NT2/D1 (cell line): ENCODE results near the gene BANP.
A peak's percentile ranks its signal among the peaks of the same experiment; 100 is the strongest.
"Not testable (repeated sequence)": the region's sequence is repeated elsewhere in the genome, so short reads cannot be mapped to it uniquely, and the experiment has no call there.

Experiments
- DNase-seq: peaks from one replicate; pipeline ENCODE4 v3.0.0-alpha.2; 2011; ENCODE audit warnings: low read depth, low spot score
- H3K27me3 ChIP-seq: 2 replicates; pipeline ENCODE4 v1.6.0; 2011; ENCODE audit warnings: mild to moderate bottlenecking; ENCODE audit not compliant: insufficient read length, insufficient read depth
- H3K36me3 ChIP-seq: 2 replicates; pipeline ENCODE4 v1.6.1; 2011; ENCODE audit warnings: mild to moderate bottlenecking, low read length, mixed read lengths; ENCODE audit not compliant: insufficient read depth, insufficient read length
- H3K4me1 ChIP-seq: 2 replicates; pipeline ENCODE4 v1.5.1; 2011; ENCODE audit not compliant: insufficient read depth, insufficient read length
- H3K4me3 ChIP-seq: 2 replicates; pipeline ENCODE4 v1.5.1; 2011; ENCODE audit warnings: low read depth; ENCODE audit not compliant: insufficient read length
- H3K9ac ChIP-seq: 2 replicates; pipeline ENCODE4 v1.6.0; 2011; ENCODE audit warnings: low read depth; ENCODE audit not compliant: insufficient read length
- H3K9me3 ChIP-seq: 2 replicates; pipeline ENCODE4 v1.5.1; 2011; ENCODE audit warnings: mild to moderate bottlenecking, low read length; ENCODE audit not compliant: insufficient read depth
- SUZ12 ChIP-seq: IDR thresholded peaks from 2 replicates; pipeline ENCODE4 v1.6.1; 2011; ENCODE audit not compliant: insufficient read length, insufficient read depth; ENCODE audit errors: extremely low read depth
- YY1 ChIP-seq: IDR thresholded peaks from 2 replicates; pipeline ENCODE4 v1.6.1; 2011; ENCODE audit not compliant: insufficient read length, insufficient read depth
- ZNF274 ChIP-seq: IDR thresholded peaks from 2 replicates; pipeline ENCODE4 v1.6.1; 2011; ENCODE audit warnings: mild to moderate bottlenecking, low read depth, low read length

BANP gene

DNA sequence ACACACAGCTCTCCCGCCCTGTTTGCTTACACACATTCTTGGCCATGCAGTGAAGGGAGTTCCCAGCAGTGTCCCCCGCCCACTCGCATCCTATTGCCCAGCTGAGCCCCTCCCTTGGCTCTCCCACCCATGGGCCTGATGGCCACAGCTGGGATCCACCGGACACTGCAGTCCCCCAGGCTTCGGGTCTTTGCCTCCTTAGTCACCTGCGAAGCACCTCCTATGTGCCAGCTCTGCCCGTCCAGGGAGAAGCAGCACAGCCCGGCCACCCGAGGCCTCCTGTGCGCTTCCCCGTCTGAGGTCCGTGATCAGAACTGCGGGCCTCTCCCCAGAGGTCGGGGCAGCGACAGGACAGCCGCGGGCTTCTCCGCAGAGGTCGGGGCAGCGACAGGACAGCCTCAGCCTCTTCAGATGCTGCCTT lies 136.9 kb downstream of the BANP start:
- no peak for DNase-seq
- no peaks in the 10 kb centered on the region for H3K9me3 ChIP-seq
- no peaks in the 10 kb centered on the region for H3K27me3 ChIP-seq
- H3K9ac ChIP-seq = no peak overlapping the region
- H3K4me1 ChIP-seq = peaks cover 20% of the 10 kb centered on the region
- no peak for TF ChIP-seq SUZ12
- TF ChIP-seq ZNF274 = no peak
- TF ChIP-seq YY1 = no peak
- no peaks in the 10 kb centered on the region for H3K36me3 ChIP-seq
- H3K4me3 ChIP-seq = no peak overlapping the region

- not testable (repeated sequence) for H3K9me3 ChIP-seq, DNase-seq, H3K27me3 ChIP-seq, H3K36me3 ChIP-seq, H3K4me3 ChIP-seq, H3K9ac ChIP-seq
- peaks cover 20% of the 10 kb centered on the region for H3K4me1 ChIP-seq
These were observed 137.4 kb downstream of the BANP start for GRCh38 chr16:88088611-88089010.

DNA sequence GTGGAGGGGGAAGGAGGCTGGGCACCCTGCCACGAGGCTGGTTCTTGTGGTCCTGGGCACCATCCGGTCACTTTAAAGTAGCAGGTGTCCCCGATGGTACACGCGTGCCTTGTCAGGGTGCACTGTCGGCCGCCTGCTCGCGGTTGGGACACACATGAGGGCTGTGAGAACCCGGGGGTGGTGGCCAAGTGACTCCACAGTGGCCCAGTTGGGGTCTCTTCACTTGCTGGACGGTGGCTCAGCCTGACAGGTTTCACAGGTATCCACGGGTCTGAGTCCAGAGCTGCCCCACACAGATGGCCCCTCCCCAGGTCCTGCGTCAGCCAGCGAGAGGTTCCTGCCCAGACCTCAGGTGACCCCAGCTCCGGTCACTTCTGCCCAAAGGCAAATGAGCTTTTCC lies 137.8 kb downstream of the BANP start:
- H3K27me3 ChIP-seq, H3K36me3 ChIP-seq, DNase-seq, H3K9me3 ChIP-seq, H3K4me3 ChIP-seq: not testable (repeated sequence)
- peak overlapping the region; percentile 32 for H3K9ac ChIP-seq
- H3K4me1 ChIP-seq = peaks cover 20% of the 10 kb centered on the region

- not testable (repeated sequence) for H3K27me3 ChIP-seq, H3K36me3 ChIP-seq, DNase-seq, H3K9me3 ChIP-seq, H3K4me3 ChIP-seq
- Histone ChIP-seq H3K4me1 (peaks cover 20% of the 10 kb centered on the region), H3K9ac (peak overlapping the region; percentile 56)
These were observed 138.6 kb downstream of the BANP start for GRCh38 chr16:88089632-88090376.

- not testable (repeated sequence) for H3K27me3 ChIP-seq, DNase-seq, H3K36me3 ChIP-seq, H3K4me3 ChIP-seq, H3K9me3 ChIP-seq
- Histone ChIP-seq H3K9ac (peak overlapping the region; percentile 56), H3K4me1 (peaks cover 20% of the 10 kb centered on the region)
These were observed 139.3 kb downstream of the BANP start for GRCh38 chr16:88090377-88091175.

DNA sequence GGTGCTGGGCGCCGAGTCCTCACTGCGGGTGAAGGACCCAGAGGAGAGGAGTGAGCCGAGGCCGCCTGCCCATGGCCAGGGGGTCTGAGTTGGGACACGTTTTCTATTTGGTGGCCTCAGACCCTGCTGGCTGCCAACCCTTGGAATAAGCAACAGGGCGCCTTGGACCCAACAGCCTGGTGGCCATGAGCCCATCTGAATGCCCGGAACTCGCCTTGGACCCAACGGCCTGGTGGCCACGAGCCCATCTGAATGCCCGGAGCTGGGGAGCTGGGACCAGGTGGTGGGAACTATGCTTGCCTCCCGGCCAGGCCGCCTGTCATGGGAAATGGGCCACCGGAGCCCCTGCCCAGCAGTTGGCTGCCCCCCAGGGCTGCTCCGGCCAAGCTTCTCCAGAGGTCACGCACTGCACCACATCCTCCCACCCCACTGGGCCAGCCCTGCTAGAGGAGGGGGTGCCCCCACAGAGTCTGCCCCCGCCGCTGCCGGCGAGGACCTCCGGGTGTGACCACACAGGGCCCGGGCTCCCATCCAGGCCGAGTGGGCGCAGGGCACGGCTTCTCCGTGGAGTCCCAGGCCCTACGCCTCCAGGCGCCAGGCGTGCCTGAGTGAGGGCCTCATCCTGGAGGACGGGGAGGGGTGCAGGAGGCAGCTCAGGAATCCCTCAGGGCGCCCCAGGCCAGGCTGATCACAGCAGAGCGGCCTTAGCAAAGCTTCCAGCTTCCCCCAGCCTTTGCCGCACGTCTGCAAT lies 140.2 kb downstream of the BANP start:
- not testable (repeated sequence) for H3K4me3 ChIP-seq, H3K36me3 ChIP-seq, H3K27me3 ChIP-seq, H3K9me3 ChIP-seq
- Histone ChIP-seq H3K9ac (peak overlapping the region; percentile 42), H3K4me1 (peaks cover 20% of the 10 kb centered on the region)
- peak; percentile 9 for DNase-seq

- H3K4me3 ChIP-seq, H3K36me3 ChIP-seq, H3K27me3 ChIP-seq, DNase-seq: not testable (repeated sequence)
- peak overlapping the region; percentile 56 for H3K9ac ChIP-seq
- H3K9me3 ChIP-seq = peaks cover 15% of the 10 kb centered on the region; the same call in 1 of the 2 replicates
- H3K4me1 ChIP-seq = peaks cover 19% of the 10 kb centered on the region
These were observed 140.7 kb downstream of the BANP start for GRCh38 chr16:88091972-88092302.

- not testable (repeated sequence) for H3K27me3 ChIP-seq, H3K36me3 ChIP-seq, H3K9ac ChIP-seq, DNase-seq, H3K4me3 ChIP-seq
- Histone ChIP-seq H3K4me1 (peaks cover 13% of the 10 kb centered on the region), H3K9me3 (peaks cover 25% of the 10 kb centered on the region; the same call in 1 of the 2 replicates)
These were observed 141.7 kb downstream of the BANP start for GRCh38 chr16:88092791-88093555.

DNA sequence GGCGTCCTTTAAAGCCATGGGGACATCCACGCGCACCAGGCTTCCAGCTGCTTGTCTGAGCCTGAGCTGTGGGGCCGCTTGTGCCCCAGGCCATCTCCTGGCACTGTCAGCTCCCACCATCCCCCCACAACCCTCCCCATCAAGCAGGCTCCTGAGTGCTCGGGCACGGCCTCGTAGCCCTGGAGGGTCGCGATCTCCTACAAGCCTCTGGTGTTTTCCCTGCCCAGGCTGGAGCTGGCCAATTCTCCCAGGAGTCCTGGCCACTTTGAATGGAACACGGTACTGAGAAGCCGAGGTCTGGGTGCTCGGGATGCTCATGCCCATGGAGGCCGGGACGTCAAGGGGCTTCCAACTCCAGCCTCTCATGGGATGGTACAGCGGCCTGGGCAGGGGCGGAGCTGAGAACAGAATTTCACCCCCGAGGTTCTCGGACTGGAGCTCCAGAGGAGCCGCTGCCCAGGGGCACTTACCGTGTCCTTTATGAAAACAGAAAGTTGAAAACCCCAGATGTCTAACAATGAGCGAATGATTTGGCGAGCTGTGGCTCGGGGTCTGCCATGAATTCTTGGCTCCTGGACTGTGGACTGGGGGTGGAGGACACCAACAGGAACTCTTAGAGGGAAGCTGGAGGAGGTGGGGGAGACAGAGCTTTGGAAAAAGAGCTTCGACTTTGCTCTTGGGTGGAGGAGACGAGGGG lies 142.5 kb downstream of the BANP start:
- not testable (repeated sequence) for H3K27me3 ChIP-seq, H3K9ac ChIP-seq, H3K36me3 ChIP-seq, DNase-seq, H3K4me3 ChIP-seq
- Histone ChIP-seq H3K9me3 (peaks cover 32% of the 10 kb centered on the region; the same call in 1 of the 2 replicates), H3K4me1 (peaks cover 10% of the 10 kb centered on the region)

DNA sequence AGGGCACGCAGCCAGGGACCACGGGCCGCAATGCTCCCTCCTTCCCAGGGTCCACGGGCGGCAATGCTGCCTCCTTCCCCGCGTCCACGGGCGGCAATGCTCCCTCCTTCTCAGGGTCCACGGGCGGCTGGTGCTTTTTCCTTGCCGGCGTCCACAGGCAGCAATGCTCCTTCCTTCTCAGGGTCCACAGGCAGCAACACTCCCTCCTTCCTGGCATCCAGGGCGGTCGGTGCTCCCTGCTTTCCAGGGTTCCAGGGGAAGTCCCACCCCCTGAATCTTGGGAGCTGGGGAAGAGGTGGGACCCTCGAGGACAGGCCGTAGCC lies 143.0 kb downstream of the BANP start:
- Histone ChIP-seq H3K9me3 (peaks cover 34% of the 10 kb centered on the region; the same call in 1 of the 2 replicates), H3K4me1 (peaks cover 10% of the 10 kb centered on the region)
- not testable (repeated sequence) for H3K4me3 ChIP-seq, H3K9ac ChIP-seq, H3K27me3 ChIP-seq, H3K36me3 ChIP-seq, DNase-seq
